Activated naive CD8-positive, alpha-beta T cell treated with anti-CD3 and anti-CD28 coated beads, Interleukin-2, amount 50 U/mL, for 24 hours (primary cell): ENCODE results near the gene AMDHD2.

Experiments used
- ATAC-seq: fragments of 150-1000 bp; cut with Tn5 transposase; one replicate; pipeline ENCODE4 v1.10.0; 2021
- DNase-seq: peaks from one replicate; pipeline ENCODE4 v3.0.0; 2021
- H3K27ac Mint-ChIP-seq: one replicate; pipeline ENCODE4 v1.8.0; 2021; ENCODE audit warnings: mild to moderate bottlenecking, mixed read lengths
- H3K27me3 Mint-ChIP-seq: one replicate; pipeline ENCODE4 v1.8.0; 2021; ENCODE audit warnings: mixed read lengths
- H3K36me3 Mint-ChIP-seq: one replicate; pipeline ENCODE4 v1.8.0; 2021; ENCODE audit warnings: low read depth, mixed read lengths
- H3K4me1 Mint-ChIP-seq: one replicate; pipeline ENCODE4 v1.8.0; 2021; ENCODE audit warnings: mixed read lengths
- H3K4me3 Mint-ChIP-seq: one replicate; pipeline ENCODE4 v1.8.0; 2021; ENCODE audit warnings: mild to moderate bottlenecking, moderate library complexity, mixed read lengths
- H3K9me3 Mint-ChIP-seq: one replicate; pipeline ENCODE4 v1.8.0; 2021; ENCODE audit warnings: mixed read lengths

Gene AMDHD2

GRCh38 chr16:2489581-2489980 is 30.6 kb upstream of the AMDHD2 start:
- Mint-ChIP-seq H3K36me3 (no peaks in the 10 kb centered on the region), H3K9me3 (no peaks in the 10 kb centered on the region), H3K27me3 (no peaks in the 10 kb centered on the region), H3K27ac (no peak overlapping the region), H3K4me3 (no peak overlapping the region), H3K4me1 (peaks cover 18% of the 10 kb centered on the region)
- no peak for ATAC-seq
- no peak for DNase-seq

DNA sequence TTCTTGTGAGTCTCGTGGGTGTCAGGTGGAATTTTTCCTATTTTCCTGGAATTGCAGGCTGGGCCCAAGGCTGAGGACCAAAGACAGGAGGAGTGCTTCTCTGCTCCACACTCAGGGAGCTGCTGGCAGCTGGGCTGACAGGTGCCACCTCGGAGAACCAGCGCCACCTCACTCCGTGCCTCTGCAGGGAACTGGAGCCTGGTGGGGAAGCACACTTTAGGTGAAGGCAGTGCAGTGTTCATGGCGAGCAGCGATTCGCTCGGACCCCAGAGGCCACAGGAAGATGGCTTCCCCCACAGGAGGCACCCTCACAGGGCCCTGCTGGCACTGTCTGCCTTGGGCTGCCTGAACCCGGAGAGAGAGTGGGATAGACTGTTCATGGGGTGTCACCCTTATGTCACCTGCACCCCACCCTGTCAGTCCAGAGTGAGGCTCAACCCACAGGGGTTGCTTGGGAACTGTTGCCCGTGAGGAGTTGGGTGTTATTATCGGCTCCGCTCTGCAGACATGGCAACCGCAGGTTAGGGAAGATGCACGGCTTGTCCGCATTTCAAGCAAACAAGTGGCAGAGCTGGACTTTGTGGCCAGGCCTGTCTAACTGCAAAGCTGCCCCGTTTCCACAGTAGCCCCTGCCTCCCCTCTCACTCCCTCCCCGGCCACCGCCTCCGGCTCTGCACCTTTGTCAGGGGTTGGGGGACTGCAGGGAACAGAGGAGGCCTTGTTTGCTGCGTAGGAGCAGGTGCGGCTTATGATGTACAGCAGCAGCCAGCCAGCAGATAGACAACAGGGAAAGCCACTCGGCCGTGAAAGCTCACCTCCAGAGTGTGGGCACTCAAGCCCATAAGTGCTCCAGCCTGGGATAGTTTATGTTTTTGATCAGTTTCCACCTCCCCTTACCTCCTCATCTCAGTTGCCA is 29.7 kb upstream of the AMDHD2 start:
- no peak overlapping the region for H3K27ac Mint-ChIP-seq
- DNase-seq (no peak), ATAC-seq (no peak)
- no peaks in the 10 kb centered on the region for H3K36me3 Mint-ChIP-seq
- no peaks in the 10 kb centered on the region for H3K27me3 Mint-ChIP-seq
- H3K9me3 Mint-ChIP-seq, result no peaks in the 10 kb centered on the region
- no peak overlapping the region for H3K4me3 Mint-ChIP-seq
- H3K4me1 Mint-ChIP-seq, result peaks cover 18% of the 10 kb centered on the region

- H3K27ac Mint-ChIP-seq, result no peak overlapping the region
- no peaks in the 10 kb centered on the region for H3K9me3 Mint-ChIP-seq
- H3K4me1 Mint-ChIP-seq, result peaks cover 10% of the 10 kb centered on the region
- H3K4me3 Mint-ChIP-seq, result no peak overlapping the region
- no peaks in the 10 kb centered on the region for H3K27me3 Mint-ChIP-seq
- no peaks in the 10 kb centered on the region for H3K36me3 Mint-ChIP-seq
- ATAC-seq, result no peak
- no peak for DNase-seq
Observed at GRCh38 chr16:2492292-2492691, 27.9 kb upstream of the AMDHD2 start.

DNA sequence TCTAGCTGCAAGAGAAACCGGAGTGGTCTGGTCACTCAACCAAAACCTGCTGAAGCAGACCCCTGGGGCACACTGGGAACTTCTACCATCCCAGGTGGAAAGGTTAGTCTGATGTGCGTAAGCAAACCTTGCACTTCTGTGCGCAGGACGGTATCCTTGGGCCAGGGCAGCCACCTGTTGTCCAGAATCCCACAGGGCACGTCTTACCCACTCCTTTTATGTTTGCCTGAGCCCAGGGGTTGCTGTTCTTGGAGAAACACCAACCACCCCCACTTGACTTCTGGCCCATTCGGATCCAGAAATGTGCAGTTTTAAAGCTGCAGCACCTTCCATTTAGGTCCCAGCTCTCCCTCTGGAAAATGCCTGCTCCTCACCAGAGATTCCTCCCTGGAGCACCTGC is 26.6 kb upstream of the AMDHD2 start:
- Mint-ChIP-seq H3K9me3 (no peaks in the 10 kb centered on the region), H3K4me1 (no peaks in the 10 kb centered on the region), H3K4me3 (no peak overlapping the region), H3K36me3 (no peaks in the 10 kb centered on the region), H3K27me3 (no peaks in the 10 kb centered on the region), H3K27ac (no peak overlapping the region)
- ATAC-seq (no peak), DNase-seq (no peak)

DNA sequence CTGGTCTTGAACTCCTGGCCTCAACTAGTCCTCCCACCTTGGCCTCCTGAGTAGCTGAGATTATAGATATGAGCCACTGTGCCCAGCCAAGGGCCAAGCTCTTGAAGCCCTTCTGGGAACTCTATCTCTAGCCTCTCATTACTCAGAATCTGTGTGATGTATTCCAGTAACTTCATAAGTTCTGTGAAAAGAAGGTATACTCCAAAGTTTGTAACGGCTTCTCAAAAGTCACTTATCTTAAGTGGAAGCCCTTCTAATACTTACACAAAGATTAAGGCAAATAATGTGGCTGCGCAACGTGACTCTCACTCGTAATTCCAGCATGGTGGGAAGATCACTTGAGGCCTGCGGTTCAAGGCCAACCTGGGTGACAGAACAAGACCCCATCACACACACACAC is 25.6 kb upstream of the AMDHD2 start:
- Mint-ChIP-seq H3K9me3 (no peaks in the 10 kb centered on the region), H3K4me3 (no peak overlapping the region), H3K27me3 (no peaks in the 10 kb centered on the region), H3K4me1 (no peaks in the 10 kb centered on the region), H3K27ac (no peak overlapping the region), H3K36me3 (no peaks in the 10 kb centered on the region)
- ATAC-seq, result no peak
- no peak for DNase-seq

GRCh38 chr16:2495041-2495440 is 25.1 kb upstream of the AMDHD2 start:
- Mint-ChIP-seq H3K27ac (no peak overlapping the region), H3K27me3 (no peaks in the 10 kb centered on the region), H3K36me3 (no peaks in the 10 kb centered on the region), H3K4me3 (no peak overlapping the region), H3K9me3 (no peaks in the 10 kb centered on the region), H3K4me1 (no peaks in the 10 kb centered on the region)
- ATAC-seq, result no peak
- DNase-seq, result no peak

GRCh38 chr16:2496223-2497115 is 23.7 kb upstream of the AMDHD2 start:
- H3K4me1 Mint-ChIP-seq, result no peaks in the 10 kb centered on the region
- DNase-seq (no peak), ATAC-seq (no peak)
- H3K36me3 Mint-ChIP-seq, result no peaks in the 10 kb centered on the region
- no peaks in the 10 kb centered on the region for H3K27me3 Mint-ChIP-seq
- H3K9me3 Mint-ChIP-seq, result no peaks in the 10 kb centered on the region
- H3K4me3 Mint-ChIP-seq, result no peak overlapping the region
- no peak overlapping the region for H3K27ac Mint-ChIP-seq

- no peak overlapping the region for H3K27ac Mint-ChIP-seq
- H3K27me3 Mint-ChIP-seq, result no peaks in the 10 kb centered on the region
- no peaks in the 10 kb centered on the region for H3K36me3 Mint-ChIP-seq
- no peaks in the 10 kb centered on the region for H3K9me3 Mint-ChIP-seq
- DNase-seq, result no peak
- no peaks in the 10 kb centered on the region for H3K4me1 Mint-ChIP-seq
- no peak for ATAC-seq
- H3K4me3 Mint-ChIP-seq, result no peak overlapping the region
Observed at GRCh38 chr16:2497116-2497630, 23.0 kb upstream of the AMDHD2 start.

- H3K36me3 Mint-ChIP-seq, result no peaks in the 10 kb centered on the region
Observed at GRCh38 chr16:2497695-2498484, 22.3 kb upstream of the AMDHD2 start.

GRCh38 chr16:2498531-2499253 is 21.5 kb upstream of the AMDHD2 start:
- H3K9me3 Mint-ChIP-seq, result no peaks in the 10 kb centered on the region
- no peaks in the 10 kb centered on the region for H3K4me1 Mint-ChIP-seq
- ATAC-seq, result no peak
- H3K36me3 Mint-ChIP-seq, result no peaks in the 10 kb centered on the region
- no peak for DNase-seq
- H3K4me3 Mint-ChIP-seq, result no peak overlapping the region
- H3K27me3 Mint-ChIP-seq, result no peaks in the 10 kb centered on the region
- no peak overlapping the region for H3K27ac Mint-ChIP-seq

More at GRCh38 chr16:2497695-2498484, 22.3 kb upstream of the AMDHD2 start:
- H3K9me3 Mint-ChIP-seq, result no peaks in the 10 kb centered on the region
- ATAC-seq, result no peak
- H3K4me3 Mint-ChIP-seq, result no peak overlapping the region
- H3K27me3 Mint-ChIP-seq, result no peaks in the 10 kb centered on the region
- H3K4me1 Mint-ChIP-seq, result no peaks in the 10 kb centered on the region
- DNase-seq, result no peak
- H3K27ac Mint-ChIP-seq, result no peak overlapping the region

GRCh38 chr16:2499454-2499853 is 20.7 kb upstream of the AMDHD2 start:
- Mint-ChIP-seq H3K27me3 (no peaks in the 10 kb centered on the region), H3K4me1 (no peaks in the 10 kb centered on the region), H3K27ac (no peak overlapping the region), H3K9me3 (no peaks in the 10 kb centered on the region), H3K4me3 (no peak overlapping the region), H3K36me3 (no peaks in the 10 kb centered on the region)
- no peak for DNase-seq
- ATAC-seq, result no peak

DNA sequence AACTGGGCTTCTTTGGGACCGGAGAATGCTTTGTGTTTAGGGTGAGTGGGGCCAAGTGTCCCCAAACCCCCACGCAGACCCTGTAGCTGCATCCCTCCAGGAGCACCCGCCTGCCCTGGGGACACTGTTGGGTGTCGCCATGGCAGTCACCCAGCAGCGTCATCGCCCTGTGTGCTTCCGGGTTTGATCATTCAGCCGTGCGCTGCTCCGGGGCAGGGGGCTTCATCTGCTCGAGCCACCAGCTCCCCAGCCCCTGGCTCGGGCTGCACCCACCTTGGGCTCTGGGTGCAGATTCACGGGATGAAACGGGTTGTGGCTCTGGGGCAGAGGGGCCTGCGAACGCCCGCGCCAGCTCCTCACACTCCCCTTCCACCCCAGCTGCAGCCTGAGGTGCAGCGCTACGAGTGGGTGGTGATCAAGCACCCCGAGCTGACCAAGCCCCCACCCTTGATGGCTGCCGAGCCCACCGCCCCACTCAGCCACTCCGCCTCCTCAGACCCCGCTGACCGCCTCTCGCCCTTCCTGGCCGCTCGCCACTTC is 20.2 kb upstream of the AMDHD2 start:
- ATAC-seq (no peak), DNase-seq (no peak)
- H3K4me3 Mint-ChIP-seq, result no peak overlapping the region
- no peaks in the 10 kb centered on the region for H3K4me1 Mint-ChIP-seq
- no peaks in the 10 kb centered on the region for H3K27me3 Mint-ChIP-seq
- no peak overlapping the region for H3K27ac Mint-ChIP-seq
- H3K36me3 Mint-ChIP-seq, result no peaks in the 10 kb centered on the region
- no peaks in the 10 kb centered on the region for H3K9me3 Mint-ChIP-seq

GRCh38 chr16:2500430-2500917 is 19.7 kb upstream of the AMDHD2 start:
- Mint-ChIP-seq H3K4me1 (no peaks in the 10 kb centered on the region), H3K9me3 (no peaks in the 10 kb centered on the region), H3K4me3 (no peak overlapping the region), H3K36me3 (no peaks in the 10 kb centered on the region), H3K27me3 (no peaks in the 10 kb centered on the region), H3K27ac (no peak overlapping the region)
- no peak for DNase-seq
- ATAC-seq, result no peak
